A673 (cell line): Measurements from ENCODE around the gene SYNRG. TPM values are rescaled to one million over a fixed set of nuclear protein-coding genes. Genes with fewer than 3 reads are reported as not detected.
"Not testable (repeated sequence)": the region's sequence is repeated elsewhere in the genome, so short reads cannot be mapped to it uniquely, and the experiment has no call there.

Experiments
- BruUV-seq: library from RNA; stranded (reverse); fragments of 400-500 nt; replicated peaks from 2 replicates; lab custom pipeline; 2021; lab: Mats Ljungman, UMichigan
- CTCF ChIA-PET: fragments of 300-600 bp; sonication (Branson Sonifier 250); formaldehyde crosslinking; loops from one replicate; lab custom pipeline; 2022; ENCODE audit warnings: antibody characterized with exemption; lab: Charles Lee
- POLR2A ChIA-PET: fragments of 300-600 bp; sonication (Branson Sonifier 250); formaldehyde crosslinking; loops from one replicate; lab custom pipeline; 2022; ENCODE audit warnings: antibody characterized with exemption; ENCODE audit not compliant: low non-redundant PET; lab: Charles Lee
- DNase-seq: peaks from one replicate; pipeline ENCODE4 v3.0.0-alpha.2; 2015; ENCODE audit warnings: low spot score
- H3K27ac ChIP-seq: fragments of 200-600 bp; sonication (generic); 2 replicates; pipeline ENCODE4 v1.5.1; 2016; ENCODE audit warnings: mixed run types, low read depth, mild to moderate bottlenecking, mixed read lengths, antibody characterized with exemption, low read length; ENCODE audit not compliant: poor library complexity, severe bottlenecking
- H3K27me3 ChIP-seq: fragments of 200-600 bp; sonication (generic); replicated peaks from 2 replicates; pipeline ENCODE4 v1.6.1; 2017; ENCODE audit warnings: mixed run types, low read depth, mild to moderate bottlenecking, mixed read lengths, antibody characterized with exemption, low read length; ENCODE audit not compliant: insufficient read depth, poor library complexity
- H3K36me3 ChIP-seq: fragments of 200-600 bp; sonication (generic); 2 replicates; pipeline ENCODE4 v1.6.1; 2016; ENCODE audit warnings: mixed run types, mild to moderate bottlenecking, mixed read lengths, antibody characterized with exemption, low read length; ENCODE audit not compliant: insufficient read depth, poor library complexity, severe bottlenecking
- H3K4me1 ChIP-seq: fragments of 200-600 bp; sonication (generic); 2 replicates; pipeline ENCODE4 v1.6.1; 2017; ENCODE audit warnings: mixed run types, mild to moderate bottlenecking, mixed read lengths, antibody characterized with exemption, low read length; ENCODE audit not compliant: insufficient read depth, poor library complexity, severe bottlenecking
- H3K4me3 ChIP-seq: fragments of 200-600 bp; sonication (generic); 2 replicates; pipeline ENCODE4 v1.5.1; 2016; ENCODE audit warnings: low read depth, mixed run types, mild to moderate bottlenecking, mixed read lengths, low read length; ENCODE audit not compliant: poor library complexity, severe bottlenecking
- H3K9me3 ChIP-seq: fragments of 200-600 bp; sonication (generic); 2 replicates; pipeline ENCODE4 v1.6.1; 2016; ENCODE audit warnings: mixed run types, low read depth, mild to moderate bottlenecking, mixed read lengths, antibody characterized with exemption, low read length; ENCODE audit not compliant: poor library complexity, severe bottlenecking
- EZH2 ChIP-seq: fragments of 200-600 bp; sonication (generic); IDR thresholded peaks from 2 replicates; pipeline ENCODE4 v1.6.1; 2017; ENCODE audit warnings: borderline replicate concordance, low read depth, mild to moderate bottlenecking, mixed read lengths, antibody characterized with exemption, low read length; ENCODE audit not compliant: poor library complexity, severe bottlenecking
- intact Hi-C: fragments of 100-400 bp; cut with micrococcal nuclease; formaldehyde crosslinking; loops from one replicate; pipeline ENCODE4 v1.10.0; 2022; ENCODE audit not compliant: unreplicated experiment
- total RNA-seq: library from RNA; stranded (reverse); gene quantifications from 2 replicates; pipeline ENCODE4 v1.2.3, GENCODE V29; 2021
- TF ChIP-seq, protein P1 (sequence below): fragments of 300-800, 200-600 bp; sonication (generic); conservative IDR thresholded peaks from 2 replicates; pipeline ENCODE4 v1.5.1; 2017; ENCODE audit warnings: low read depth, mild to moderate bottlenecking, antibody characterized with exemption, low read length, moderate library complexity, mixed read lengths

SYNRG gene
- total RNA-seq, 1 experiment from 2014 or later: 22.5 TPM

DNA sequence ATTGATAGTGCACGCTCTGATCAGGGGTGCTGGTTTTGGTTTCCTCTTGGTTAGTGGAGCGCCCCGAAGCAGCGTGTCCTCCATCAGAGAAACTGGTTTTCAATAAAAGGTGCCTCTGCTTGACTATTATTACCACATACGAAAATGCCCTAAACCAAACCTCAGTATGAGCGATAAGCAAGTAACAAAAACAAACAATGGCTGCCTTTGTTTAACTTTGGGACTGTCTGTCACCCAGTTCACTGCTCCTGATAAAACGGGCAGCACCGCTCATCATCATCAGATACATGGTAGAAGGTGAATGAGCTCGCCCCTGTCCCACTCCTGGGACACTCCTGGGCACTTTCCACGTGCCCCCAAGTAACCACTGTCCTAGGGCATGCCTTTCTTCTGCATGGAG, 95.5 kb downstream of the SYNRG start:
- H3K4me3 ChIP-seq: no peak overlapping the region
- no peaks in the 10 kb centered on the region for H3K27me3 ChIP-seq
- no peak overlapping the region for H3K27ac ChIP-seq
- intact Hi-C loops: no loop called here
- ChIA-PET POLR2A (no interaction called here), CTCF (no interaction called here)
- no peak for TF ChIP-seq EZH2
- TF ChIP-seq, protein P1, sequence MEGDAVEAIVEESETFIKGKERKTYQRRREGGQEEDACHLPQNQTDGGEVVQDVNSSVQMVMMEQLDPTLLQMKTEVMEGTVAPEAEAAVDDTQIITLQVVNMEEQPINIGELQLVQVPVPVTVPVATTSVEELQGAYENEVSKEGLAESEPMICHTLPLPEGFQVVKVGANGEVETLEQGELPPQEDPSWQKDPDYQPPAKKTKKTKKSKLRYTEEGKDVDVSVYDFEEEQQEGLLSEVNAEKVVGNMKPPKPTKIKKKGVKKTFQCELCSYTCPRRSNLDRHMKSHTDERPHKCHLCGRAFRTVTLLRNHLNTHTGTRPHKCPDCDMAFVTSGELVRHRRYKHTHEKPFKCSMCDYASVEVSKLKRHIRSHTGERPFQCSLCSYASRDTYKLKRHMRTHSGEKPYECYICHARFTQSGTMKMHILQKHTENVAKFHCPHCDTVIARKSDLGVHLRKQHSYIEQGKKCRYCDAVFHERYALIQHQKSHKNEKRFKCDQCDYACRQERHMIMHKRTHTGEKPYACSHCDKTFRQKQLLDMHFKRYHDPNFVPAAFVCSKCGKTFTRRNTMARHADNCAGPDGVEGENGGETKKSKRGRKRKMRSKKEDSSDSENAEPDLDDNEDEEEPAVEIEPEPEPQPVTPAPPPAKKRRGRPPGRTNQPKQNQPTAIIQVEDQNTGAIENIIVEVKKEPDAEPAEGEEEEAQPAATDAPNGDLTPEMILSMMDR: no peak
- no peaks in the 10 kb centered on the region for H3K9me3 ChIP-seq
- H3K36me3 ChIP-seq: peaks cover 3% of the 10 kb centered on the region
- no peak for DNase-seq
- BruUV-seq: no TSS peak
- no peaks in the 10 kb centered on the region for H3K4me1 ChIP-seq

DNA sequence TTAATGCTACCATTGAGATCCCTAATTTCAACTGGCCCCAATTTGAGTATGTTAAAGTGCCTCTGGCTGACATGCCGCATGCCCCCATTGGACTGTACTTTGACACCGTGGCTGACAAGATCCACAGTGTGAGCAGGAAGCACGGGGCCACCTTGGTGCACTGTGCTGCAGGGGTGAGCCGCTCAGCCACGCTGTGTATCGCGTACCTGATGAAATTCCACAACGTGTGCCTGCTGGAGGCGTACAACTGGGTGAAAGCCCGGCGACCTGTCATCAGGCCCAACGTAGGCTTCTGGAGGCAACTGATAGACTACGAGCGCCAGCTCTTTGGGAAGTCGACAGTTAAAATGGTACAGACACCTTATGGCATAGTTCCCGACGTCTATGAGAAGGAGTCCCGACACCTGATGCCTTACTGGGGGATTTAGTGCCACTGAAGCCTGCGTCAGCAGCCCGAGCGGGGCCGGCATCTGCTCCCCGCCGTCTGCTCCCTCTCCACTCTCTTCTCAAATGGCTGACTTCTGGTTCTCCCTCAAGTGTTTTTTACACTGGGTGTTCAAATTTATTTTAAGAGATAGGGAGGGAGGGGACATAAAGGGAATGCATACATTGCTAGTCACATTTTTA, 96.7 kb downstream of the SYNRG start:
- no peaks in the 10 kb centered on the region for H3K36me3 ChIP-seq
- H3K27me3 ChIP-seq: no peaks in the 10 kb centered on the region
- TF ChIP-seq, protein P1: no peak
- no TSS peak for BruUV-seq
- H3K27ac ChIP-seq: no peak overlapping the region
- no peaks in the 10 kb centered on the region for H3K4me1 ChIP-seq
- no peak for DNase-seq
- intact Hi-C loops: no loop called here
- no peaks in the 10 kb centered on the region for H3K9me3 ChIP-seq
- ChIA-PET CTCF (no interaction called here), POLR2A (no interaction called here)
- no peak overlapping the region for H3K4me3 ChIP-seq

DNA sequence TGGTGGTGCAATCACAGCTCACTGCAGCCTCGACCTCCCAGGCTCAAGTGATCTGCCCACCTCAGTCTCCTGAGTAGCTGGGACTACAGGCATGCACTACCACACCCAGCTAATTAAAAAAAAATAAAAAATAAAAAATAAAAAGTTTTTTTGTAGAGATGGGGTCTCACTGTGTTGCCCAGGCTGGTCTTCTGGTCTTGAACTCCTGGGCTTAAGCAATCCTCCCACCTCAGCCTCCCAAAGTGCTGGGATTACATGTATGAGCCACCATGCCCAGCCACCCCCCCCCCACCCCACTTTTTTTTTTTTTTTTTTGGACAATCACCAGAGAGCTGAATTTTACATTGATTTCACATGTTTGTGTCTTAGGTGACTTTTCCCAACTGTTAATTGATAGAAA, 97.6 kb downstream of the SYNRG start:
- intact Hi-C loops, H3K27ac ChIP-seq, DNase-seq, H3K9me3 ChIP-seq, H3K36me3 ChIP-seq, BruUV-seq, POLR2A ChIA-PET, H3K4me1 ChIP-seq, H3K27me3 ChIP-seq, CTCF ChIA-PET, H3K4me3 ChIP-seq: not testable (repeated sequence)

DNA sequence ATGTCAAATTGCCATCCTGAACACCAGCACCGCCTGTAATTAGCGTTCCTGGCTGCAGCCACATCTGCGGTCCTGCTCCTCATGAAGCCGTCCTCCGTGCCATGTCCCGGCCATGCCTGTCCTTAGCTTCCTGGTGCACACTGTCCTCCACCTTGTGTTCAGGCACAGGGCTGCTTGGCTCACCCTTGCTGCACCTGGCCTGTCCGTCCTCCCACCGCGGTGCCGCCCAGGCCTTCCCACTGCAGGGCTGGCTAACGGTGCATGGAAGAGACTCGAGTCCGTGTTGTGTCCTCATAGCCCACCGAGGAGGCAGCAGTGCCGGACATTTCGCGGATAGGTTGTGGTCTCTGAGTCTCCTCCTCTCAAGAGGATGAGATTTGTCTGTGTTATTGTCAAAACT, 99.2 kb downstream of the SYNRG start:
- DNase-seq: no peak
- CTCF ChIA-PET: no interaction called here
- H3K4me3 ChIP-seq: no peak overlapping the region
- no peaks in the 10 kb centered on the region for H3K27me3 ChIP-seq
- intact Hi-C loops: no loop called here
- no TSS peak for BruUV-seq
- H3K27ac ChIP-seq: no peak overlapping the region
- H3K36me3 ChIP-seq: no peaks in the 10 kb centered on the region
- TF ChIP-seq, protein P1: no peak
- TF ChIP-seq EZH2: no peak
- no peaks in the 10 kb centered on the region for H3K9me3 ChIP-seq
- POLR2A ChIA-PET: no interaction called here
- H3K4me1 ChIP-seq: no peaks in the 10 kb centered on the region
